ENCODE data around the gene CCDC159. TPM values are rescaled to one million over a fixed set of nuclear protein-coding genes. Genes with fewer than 3 reads are reported as not detected.
"Not testable (repeated sequence)": the region's sequence is repeated elsewhere in the genome, so short reads cannot be mapped to it uniquely, and the experiment has no call there.

Gene CCDC159
- total RNA-seq, 2 donors from 2014 or later = 12.2 to 15.2 TPM

- WGBS, 2 experiments (ENCODE audit: insufficient coverage in 1 of 2, insufficient read length in 1 of 2) = 35 to 43% methylated on average over 5 to 21 of the region's 21 CpGs
- H3K27ac ChIP-seq (ENCODE audit: low read depth, low read length) = no peak overlapping the region
- H3K27ac Mint-ChIP-seq = no peak overlapping the region
- H3K36me3 Mint-ChIP-seq (ENCODE audit: low read depth) = peaks cover 41% of the 10 kb centered on the region
- H3K27me3 Mint-ChIP-seq (ENCODE audit: insufficient read depth) = no peaks in the 10 kb centered on the region
- peak overlapping the region; percentile 49 for H3K9ac ChIP-seq (ENCODE audit: extremely low read depth, low read length, poor library complexity, severe bottlenecking)
- H3K4me3 ChIP-seq (ENCODE audit: low read length) = peak overlapping the region; percentile 85
- TF ChIP-seq CTCF (conservative IDR thresholded peaks at IDR 0.05) = no peak
- peak overlapping the region; percentile 71 for H3K4me3 Mint-ChIP-seq
- no peak for DNase-seq
- H3K36me3 ChIP-seq (ENCODE audit: control insufficient read depth, insufficient read depth, low read length) = peaks cover 30% of the 10 kb centered on the region
- H3K27me3 ChIP-seq (ENCODE audit: control insufficient read depth, insufficient read depth, low read length, poor library complexity, severe bottlenecking) = no peaks in the 10 kb centered on the region
- peaks cover 5% of the 10 kb centered on the region for H3K4me1 ChIP-seq (ENCODE audit: control insufficient read depth, insufficient read depth, low read length)
- H3K9me3 ChIP-seq (ENCODE audit: control insufficient read depth, low read length) = no peaks in the 10 kb centered on the region
- H3K4me1 Mint-ChIP-seq = peaks cover 5% of the 10 kb centered on the region
- peaks cover 2% of the 10 kb centered on the region for H3K9me3 Mint-ChIP-seq
Observed at GRCh38 chr19:11338569-11339253, 7.6 kb upstream of the CCDC159 start.

- H3K36me3 Mint-ChIP-seq (ENCODE audit: low read depth) = peaks cover 34% of the 10 kb centered on the region
- peaks cover 5% of the 10 kb centered on the region for H3K4me1 Mint-ChIP-seq
- peaks cover 25% of the 10 kb centered on the region for H3K36me3 ChIP-seq (ENCODE audit: control insufficient read depth, insufficient read depth, low read length)
- H3K27me3 Mint-ChIP-seq (ENCODE audit: insufficient read depth) = no peaks in the 10 kb centered on the region
- peak; percentile 98 for DNase-seq
- H3K4me3 Mint-ChIP-seq = peak within 1 kb of the TSS; percentile 71
- TF ChIP-seq CTCF (conservative IDR thresholded peaks at IDR 0.05) = no peak
- H3K9ac ChIP-seq (ENCODE audit: extremely low read depth, low read length, poor library complexity, severe bottlenecking) = peak within 1 kb of the TSS; percentile 49
- no peak within 1 kb of the TSS for H3K27ac ChIP-seq (ENCODE audit: low read depth, low read length)
- peak within 1 kb of the TSS; percentile 55 for H3K27ac Mint-ChIP-seq
- WGBS, 2 experiments (ENCODE audit: insufficient coverage in 1 of 2, insufficient read length in 1 of 2) = 10 to 32% methylated on average over 12 to 53 of the region's 53 CpGs
- no peaks in the 10 kb centered on the region for H3K27me3 ChIP-seq (ENCODE audit: control insufficient read depth, insufficient read depth, low read length, poor library complexity, severe bottlenecking)
- peaks cover 2% of the 10 kb centered on the region for H3K9me3 Mint-ChIP-seq
- H3K4me3 ChIP-seq (ENCODE audit: low read length) = peak within 1 kb of the TSS; percentile 85
- H3K4me1 ChIP-seq (ENCODE audit: control insufficient read depth, insufficient read depth, low read length) = peaks cover 5% of the 10 kb centered on the region
- no peaks in the 10 kb centered on the region for H3K9me3 ChIP-seq (ENCODE audit: control insufficient read depth, low read length)
Observed at GRCh38 chr19:11339254-11340098, 6.8 kb upstream of the CCDC159 start, which contains the start of gene RAB3D. Gene RAB3D, minus strand, starts transcription at chr19:11339657. Its CDS starts 2,258 bp downstream, at chr19:11337399.

GRCh38 chr19:11340099-11340467, 6.2 kb upstream of the CCDC159 start:
- 81 to 95% methylated on average over 4 to 8 of the region's 8 CpGs for WGBS, 2 experiments (ENCODE audit: insufficient coverage in 1 of 2, insufficient read length in 1 of 2)
- not testable (repeated sequence) for H3K9me3 Mint-ChIP-seq; DNase-seq; H3K9me3 ChIP-seq (ENCODE audit: control insufficient read depth, low read length); H3K27ac Mint-ChIP-seq; H3K9ac ChIP-seq (ENCODE audit: extremely low read depth, low read length, poor library complexity, severe bottlenecking); H3K4me1 ChIP-seq (ENCODE audit: control insufficient read depth, insufficient read depth, low read length); H3K4me1 Mint-ChIP-seq; H3K27ac ChIP-seq (ENCODE audit: low read depth, low read length); H3K27me3 ChIP-seq (ENCODE audit: control insufficient read depth, insufficient read depth, low read length, poor library complexity, severe bottlenecking); H3K27me3 Mint-ChIP-seq (ENCODE audit: insufficient read depth)
- peaks cover 21% of the 10 kb centered on the region for H3K36me3 ChIP-seq (ENCODE audit: control insufficient read depth, insufficient read depth, low read length)
- H3K36me3 Mint-ChIP-seq (ENCODE audit: low read depth) = peaks cover 29% of the 10 kb centered on the region
- H3K4me3 ChIP-seq (ENCODE audit: low read length) = peak overlapping the region; percentile 85
- H3K4me3 Mint-ChIP-seq = peak overlapping the region; percentile 71

Measured in endodermal cell (in vitro differentiated cells).